ENCODE results near the gene FSD1. TPM values are rescaled to one million over a fixed set of nuclear protein-coding genes. Genes with fewer than 3 reads are reported as not detected.
A peak's percentile ranks its signal among the peaks of the same experiment; 100 is the strongest.

Gene FSD1
- total and polyA plus RNA-seq, 3 experiments from 2014 or later = 3.1 to 13.9 (median 10.9) TPM

DNA sequence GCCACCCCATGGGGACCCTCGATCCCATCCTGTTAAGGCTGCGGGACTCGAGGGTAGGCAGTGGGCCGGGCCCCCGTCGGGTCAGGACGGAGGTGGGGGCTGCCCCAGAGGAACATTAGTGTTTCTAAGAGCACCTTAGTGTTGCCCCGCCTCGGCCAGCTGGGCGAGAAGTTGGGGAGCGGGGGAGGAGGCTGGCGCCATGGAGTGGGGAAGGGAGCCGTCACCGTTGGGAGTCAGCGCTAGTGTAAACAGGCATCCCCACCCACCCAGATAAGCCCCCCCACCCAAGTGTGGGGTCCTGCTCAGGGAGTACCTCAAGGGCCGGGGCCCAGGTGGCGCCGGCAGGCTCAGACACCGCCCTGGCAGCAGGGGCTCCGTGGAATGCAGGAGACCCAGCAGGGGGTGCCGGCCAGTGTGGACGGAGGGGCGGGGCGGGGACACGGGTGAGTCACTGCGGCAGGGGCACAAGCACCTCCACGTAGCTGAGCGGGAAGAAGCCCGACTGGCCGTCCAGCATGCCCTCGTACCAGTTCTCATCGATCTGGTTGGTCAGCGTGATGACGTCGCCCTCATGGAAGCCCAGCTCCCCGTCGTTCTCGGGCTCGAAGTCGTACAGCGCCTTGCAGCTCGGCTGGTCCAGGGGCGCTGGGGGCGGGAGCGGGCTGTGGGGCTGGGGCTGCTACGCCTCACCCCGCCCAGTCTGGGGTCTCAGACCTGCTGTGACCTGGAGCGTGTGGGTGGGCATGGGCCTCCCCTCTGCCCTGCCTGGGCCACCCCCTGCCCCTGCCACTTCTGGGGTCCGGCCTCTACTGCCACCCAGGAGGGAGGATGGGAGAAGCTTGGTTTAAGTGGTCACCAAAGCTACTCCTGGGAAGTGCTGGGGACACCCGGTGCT is 57.0 kb downstream of the FSD1 start:
- no peaks in the 10 kb centered on the region for H3K4me1 Mint-ChIP-seq
- ChIA-PET CTCF (interaction anchor here (1.2 to 2.6 kb wide), 2 partner anchors 9 to 95 kb away, joined by 3 to 14 read pairs; no protein-coding TSS in a partner anchor), POLR2A (no interaction called here)
- no peaks in the 10 kb centered on the region for H3K9me3 Mint-ChIP-seq
- no peaks in the 10 kb centered on the region for H3K9me3 ChIP-seq (ENCODE audit: low read length)
- H3K27me3 Mint-ChIP-seq = no peaks in the 10 kb centered on the region
- no peak overlapping the region for H3K27ac ChIP-seq (ENCODE audit: low read depth, low read length)
- peaks cover 5% of the 10 kb centered on the region for H3K36me3 ChIP-seq (ENCODE audit: insufficient read depth, low read length)
- H3K27me3 ChIP-seq (ENCODE audit: insufficient read depth, low read length, poor library complexity, severe bottlenecking) = no peaks in the 10 kb centered on the region
- H3K36me3 Mint-ChIP-seq = peaks cover 0 to 60% (median 0%) of the 10 kb centered on the region in 3 donors
- H3K4me1 ChIP-seq (ENCODE audit: insufficient read depth, low read length) = no peaks in the 10 kb centered on the region
- no peak overlapping the region for H3K27ac Mint-ChIP-seq
- H3K4me3 ChIP-seq (ENCODE audit: low read length) = no peak overlapping the region
- no peak for DNase-seq
- no peak overlapping the region for H3K4me3 Mint-ChIP-seq

DNA sequence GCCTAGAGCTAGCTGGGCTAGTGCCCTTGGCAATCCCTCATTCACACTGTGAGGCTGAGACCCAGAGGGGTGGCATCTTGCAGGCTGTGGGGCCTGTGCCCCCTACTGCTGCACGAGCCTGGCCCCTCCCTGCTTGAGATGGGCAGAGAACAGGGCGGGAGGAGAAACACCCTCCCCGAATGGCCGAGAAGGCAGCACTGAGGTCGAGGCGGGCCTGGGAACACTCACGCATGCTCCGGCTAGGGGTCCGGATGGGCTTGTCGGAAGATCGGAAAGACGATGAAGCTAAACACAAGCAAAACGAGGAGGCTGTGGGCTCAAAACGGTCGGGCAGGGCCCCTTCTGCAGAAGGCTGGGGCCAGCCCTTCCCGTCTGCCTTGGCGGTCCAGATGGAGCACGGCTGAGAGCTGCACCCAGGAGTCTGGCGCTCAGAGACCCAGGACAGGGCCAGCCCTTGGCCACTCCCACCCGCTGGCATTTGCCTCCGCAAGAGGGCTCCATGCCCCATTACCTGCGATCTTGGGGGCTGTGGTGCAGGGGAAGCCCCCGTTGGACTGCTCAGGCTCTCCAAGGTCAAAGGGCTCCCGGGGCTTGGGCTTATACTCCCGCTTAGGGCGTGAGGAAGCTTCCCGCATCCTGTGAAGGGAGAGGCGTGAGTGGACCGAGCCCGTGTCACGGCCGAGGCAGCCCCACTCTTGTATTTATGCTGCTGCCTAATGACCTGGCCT is 57.9 kb downstream of the FSD1 start:
- peaks cover 5% of the 10 kb centered on the region for H3K36me3 ChIP-seq (ENCODE audit: insufficient read depth, low read length)
- POLR2A ChIA-PET = no interaction called here

DNA sequence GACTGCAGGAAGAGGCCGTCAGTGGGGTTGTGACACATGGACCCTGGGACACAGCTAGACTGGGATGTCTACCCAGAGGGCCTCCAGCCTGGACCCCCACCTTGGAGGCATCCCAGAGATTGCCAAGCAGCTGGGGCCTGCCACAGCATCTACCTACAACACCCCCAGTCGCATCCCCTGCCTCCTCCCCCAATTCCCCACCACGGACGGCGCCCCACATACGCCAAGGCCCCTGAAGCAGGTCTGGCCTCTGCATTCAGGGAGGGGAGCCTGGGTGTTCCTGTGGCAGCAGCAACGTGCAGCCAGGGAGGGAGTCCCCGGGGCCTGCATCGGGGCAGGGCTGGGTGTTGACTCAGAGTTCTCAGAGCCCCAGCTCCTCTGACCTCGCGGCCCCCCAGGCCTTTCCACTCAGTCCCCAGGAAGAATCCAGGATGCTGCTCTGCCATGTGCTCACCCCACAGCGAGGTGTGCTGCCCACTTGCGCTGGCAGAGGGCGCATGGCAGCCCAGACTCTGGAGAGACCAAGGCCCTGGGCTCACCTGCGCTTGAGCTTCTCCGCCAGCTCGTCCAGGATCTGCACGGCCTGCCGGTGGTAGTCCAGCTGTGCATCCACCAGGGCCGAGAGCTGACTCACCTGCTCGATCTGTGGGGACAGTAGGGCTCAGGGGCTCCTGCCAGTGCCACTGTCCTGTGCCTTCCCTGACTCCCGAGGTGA is 58.6 kb downstream of the FSD1 start:
- H3K27me3 ChIP-seq (ENCODE audit: insufficient read depth, low read length, poor library complexity, severe bottlenecking) = no peaks in the 10 kb centered on the region
- no peaks in the 10 kb centered on the region for H3K9me3 ChIP-seq (ENCODE audit: low read length)
- Mint-ChIP-seq H3K36me3 (peaks cover 0 to 70% (median 0%) of the 10 kb centered on the region in 3 donors), H3K9me3 (no peaks in the 10 kb centered on the region), H3K4me3 (no peak overlapping the region), H3K27ac (no peak overlapping the region), H3K27me3 (no peaks in the 10 kb centered on the region), H3K4me1 (peaks cover 2 to 3% (median 3%) of the 10 kb centered on the region in 3 donors)
- no peak overlapping the region for H3K4me3 ChIP-seq (ENCODE audit: low read length)
- H3K27ac ChIP-seq (ENCODE audit: low read depth, low read length) = no peak overlapping the region
- POLR2A ChIA-PET = no interaction called here
- H3K36me3 ChIP-seq (ENCODE audit: insufficient read depth, low read length) = peaks cover 5% of the 10 kb centered on the region
- no peaks in the 10 kb centered on the region for H3K4me1 ChIP-seq (ENCODE audit: insufficient read depth, low read length)
- no peak for DNase-seq
- CTCF ChIA-PET = interaction anchor here (0.9 to 2.6 kb wide), 3 partner anchors 10 to 96 kb away, joined by 3 to 14 read pairs (median 4); partner anchors contain the start of gene SH3GL1

More for the DNA sequence above, 57.9 kb downstream of the FSD1 start:
- Mint-ChIP-seq H3K4me1 (no peaks in the 10 kb centered on the region), H3K4me3 (no peak overlapping the region), H3K27me3 (no peaks in the 10 kb centered on the region), H3K36me3 (peaks cover 0 to 65% (median 0%) of the 10 kb centered on the region in 3 donors), H3K27ac (no peak overlapping the region), H3K9me3 (no peaks in the 10 kb centered on the region)
- Histone ChIP-seq H3K27ac (ENCODE audit: low read depth, low read length) (no peak overlapping the region), H3K9me3 (ENCODE audit: low read length) (no peaks in the 10 kb centered on the region), H3K27me3 (ENCODE audit: insufficient read depth, low read length, poor library complexity, severe bottlenecking) (no peaks in the 10 kb centered on the region), H3K4me1 (ENCODE audit: insufficient read depth, low read length) (no peaks in the 10 kb centered on the region), H3K4me3 (ENCODE audit: low read length) (no peak overlapping the region)
- DNase-seq = no peak
- CTCF ChIA-PET = interaction anchor here (0.9 to 2.6 kb wide), 3 partner anchors 9 to 95 kb away, joined by 3 to 14 read pairs (median 4); partner anchors contain the start of gene SH3GL1

DNA sequence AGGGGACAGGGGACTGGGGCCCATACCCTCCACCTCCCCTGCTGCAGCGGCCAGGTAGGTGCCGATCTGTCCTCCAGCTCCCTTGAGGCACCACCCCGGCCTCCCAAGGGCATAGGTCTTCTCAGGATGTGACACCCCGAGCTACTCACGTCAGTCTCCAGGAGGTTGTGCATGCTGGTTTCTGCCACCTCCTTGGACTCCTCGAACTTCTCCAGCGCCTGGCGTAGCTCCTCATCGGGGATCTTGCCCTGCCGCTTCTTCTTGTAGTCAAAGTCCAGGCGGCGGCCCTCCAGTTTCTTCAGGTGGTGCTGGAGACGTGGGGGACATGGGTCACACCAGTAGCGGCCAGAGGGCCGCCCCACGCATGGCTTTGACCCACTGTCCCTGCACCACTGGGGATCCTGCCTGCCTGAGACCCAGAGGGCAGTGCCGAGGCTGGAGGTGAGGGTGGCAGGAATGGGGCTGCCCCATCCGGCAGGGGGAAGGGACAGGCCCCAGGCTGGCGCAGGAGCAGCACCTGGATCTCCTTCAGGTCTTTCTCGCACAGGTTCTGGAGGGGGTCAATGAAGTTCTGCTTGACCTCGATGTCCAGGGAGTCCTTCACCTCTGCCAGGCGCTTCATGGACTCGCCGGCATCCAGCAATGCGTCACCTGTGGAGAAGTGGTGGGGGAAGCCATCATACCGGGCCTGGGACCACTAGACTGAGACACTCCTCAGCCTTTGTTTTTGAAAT is 59.3 kb downstream of the FSD1 start:
- peaks cover 7 to 9% (median 8%) of the 10 kb centered on the region in 3 donors for H3K4me1 Mint-ChIP-seq
- ChIA-PET CTCF (interaction anchor here (2.6 to 3.5 kb wide), 2 partner anchors 11 kb away, joined by 11 to 14 read pairs; no protein-coding TSS in a partner anchor), POLR2A (no interaction called here)
- Histone ChIP-seq H3K36me3 (ENCODE audit: insufficient read depth, low read length) (peaks cover 5% of the 10 kb centered on the region), H3K4me1 (ENCODE audit: insufficient read depth, low read length) (peaks cover 6% of the 10 kb centered on the region), H3K4me3 (ENCODE audit: low read length) (no peak overlapping the region), H3K9me3 (ENCODE audit: low read length) (no peaks in the 10 kb centered on the region), H3K27me3 (ENCODE audit: insufficient read depth, low read length, poor library complexity, severe bottlenecking) (no peaks in the 10 kb centered on the region), H3K27ac (ENCODE audit: low read depth, low read length) (no peak overlapping the region)
- no peak for DNase-seq
- no peaks in the 10 kb centered on the region for H3K9me3 Mint-ChIP-seq
- H3K36me3 Mint-ChIP-seq = peaks cover 0 to 66% (median 0%) of the 10 kb centered on the region in 3 donors
- H3K27ac Mint-ChIP-seq = no peak overlapping the region
- no peaks in the 10 kb centered on the region for H3K27me3 Mint-ChIP-seq
- no peak overlapping the region for H3K4me3 Mint-ChIP-seq

DNA sequence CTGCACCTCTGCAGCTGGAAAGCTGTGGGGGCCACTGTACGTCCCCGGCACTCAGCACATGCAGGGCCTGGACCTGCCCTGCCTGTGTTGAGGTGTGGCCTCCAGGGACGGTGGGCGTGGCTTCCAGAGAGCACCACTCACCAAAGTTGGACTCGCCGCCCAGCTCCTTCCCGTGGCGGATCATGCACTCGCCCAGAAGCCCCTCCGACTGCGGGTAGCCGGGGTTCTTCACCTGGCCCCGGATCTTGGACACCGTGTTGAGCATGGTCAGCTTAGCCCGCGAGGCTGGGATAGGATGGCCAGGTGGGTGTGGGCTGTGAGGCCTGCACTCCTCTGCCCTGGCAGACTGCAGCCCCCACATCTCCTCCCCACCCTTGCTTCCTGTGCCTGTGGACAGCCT is 60.9 kb downstream of the FSD1 start:
- no peak for DNase-seq
- Mint-ChIP-seq H3K9me3 (no peaks in the 10 kb centered on the region), H3K4me3 (no peak overlapping the region), H3K27me3 (peaks cover 0 to 1% of the 10 kb centered on the region in 2 donors), H3K36me3 (peaks cover 0 to 54% (median 0%) of the 10 kb centered on the region in 3 donors), H3K4me1 (peaks cover 18 to 25% (median 20%) of the 10 kb centered on the region in 3 donors), H3K27ac (no peak overlapping the region)
- Histone ChIP-seq H3K4me3 (ENCODE audit: low read length) (no peak overlapping the region), H3K27me3 (ENCODE audit: insufficient read depth, low read length, poor library complexity, severe bottlenecking) (no peaks in the 10 kb centered on the region), H3K9me3 (ENCODE audit: low read length) (no peaks in the 10 kb centered on the region), H3K27ac (ENCODE audit: low read depth, low read length) (no peak overlapping the region), H3K36me3 (ENCODE audit: insufficient read depth, low read length) (peaks cover 5% of the 10 kb centered on the region), H3K4me1 (ENCODE audit: insufficient read depth, low read length) (peaks cover 14% of the 10 kb centered on the region)
- CTCF ChIA-PET = interaction anchor here (3.5 kb wide), 1 partner anchor 13 kb away, joined by 11 read pairs; no protein-coding TSS in a partner anchor
- POLR2A ChIA-PET = interaction anchor here (1.5 kb wide), 1 partner anchor 22 kb away, joined by 3 read pairs; the partner anchor contains the start of gene MPND

DNA sequence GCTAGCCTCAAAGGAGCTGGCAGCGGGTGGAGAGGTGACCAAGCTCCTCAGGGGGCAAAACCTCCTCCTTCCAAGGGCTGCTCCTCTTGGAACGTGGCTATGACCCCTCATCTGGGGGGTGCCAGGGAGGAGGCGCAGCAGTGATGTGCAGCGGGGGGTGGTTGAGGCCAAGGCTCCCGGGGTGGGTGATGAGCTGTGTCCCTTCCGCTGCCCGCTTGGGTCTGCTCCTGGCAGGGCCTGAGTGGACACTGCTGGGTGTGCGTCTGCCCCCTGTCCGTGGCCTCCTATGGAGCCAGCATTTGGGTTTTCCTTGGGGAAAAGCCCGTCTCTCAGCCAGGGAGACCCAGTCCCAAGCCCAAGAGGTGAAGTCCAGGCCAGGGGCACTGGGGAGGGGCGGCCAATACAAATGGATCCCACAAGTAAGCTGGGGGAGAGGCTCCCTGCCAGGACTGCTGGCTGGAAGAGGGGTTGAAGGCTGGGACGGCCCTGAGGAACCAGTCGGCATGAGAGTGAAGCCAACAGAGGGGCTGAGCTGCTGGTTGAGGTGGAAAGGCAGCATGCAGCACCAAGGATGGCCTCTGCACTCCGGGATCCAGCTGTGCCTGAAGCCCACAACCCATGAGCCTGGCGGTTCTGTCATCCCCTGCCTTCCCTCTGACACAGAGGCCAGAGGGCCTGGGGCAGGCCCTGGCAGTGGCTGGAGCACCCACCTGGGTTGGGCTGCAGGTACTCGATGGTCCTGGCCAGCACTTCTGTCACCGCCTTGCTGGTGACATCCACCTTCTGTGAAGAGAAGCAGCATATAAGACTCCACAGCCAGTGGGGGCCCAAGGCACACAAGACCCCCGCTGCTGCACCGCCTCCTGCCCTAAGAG is 61.6 kb downstream of the FSD1 start:
- H3K4me3 ChIP-seq (ENCODE audit: low read length) = no peak overlapping the region
- peaks cover 5% of the 10 kb centered on the region for H3K36me3 ChIP-seq (ENCODE audit: insufficient read depth, low read length)
- no peaks in the 10 kb centered on the region for H3K27me3 ChIP-seq (ENCODE audit: insufficient read depth, low read length, poor library complexity, severe bottlenecking)
- no peak overlapping the region for H3K27ac ChIP-seq (ENCODE audit: low read depth, low read length)
- peaks cover 0 to 48% (median 0%) of the 10 kb centered on the region in 3 donors for H3K36me3 Mint-ChIP-seq
- no peaks in the 10 kb centered on the region for H3K9me3 ChIP-seq (ENCODE audit: low read length)
- ChIA-PET POLR2A (interaction anchor here (1.5 kb wide), 1 partner anchor 23 kb away, joined by 3 read pairs; the partner anchor contains the start of gene MPND), CTCF (interaction anchor here (3.5 kb wide), 1 partner anchor 14 kb away, joined by 11 read pairs; no protein-coding TSS in a partner anchor)
- DNase-seq = no peak
- peaks cover 21% of the 10 kb centered on the region for H3K4me1 ChIP-seq (ENCODE audit: insufficient read depth, low read length)
- peaks cover 0 to 1% of the 10 kb centered on the region in 2 donors for H3K27me3 Mint-ChIP-seq
- peak overlapping the region in 3 of 8 donors; percentile 63 to 74 (median 64) for H3K27ac Mint-ChIP-seq
- H3K4me3 Mint-ChIP-seq = no peak overlapping the region
- peaks cover 21 to 32% (median 26%) of the 10 kb centered on the region in 3 donors for H3K4me1 Mint-ChIP-seq
- H3K9me3 Mint-ChIP-seq = no peaks in the 10 kb centered on the region
